NCI-H2029 (cell line): ENCODE measurements around the gene ABHD16A.

Source experiments
- DNase-seq: peaks from one replicate; lab custom pipeline; 2025; lab: John Stamatoyannopoulos, UW

ABHD16A gene

GRCh38 chr6:31639449-31639861 is 63.7 kb downstream of the ABHD16A start:
- no peak for DNase-seq

- DNase-seq: no peak
These were observed 64.1 kb downstream of the ABHD16A start for GRCh38 chr6:31639043-31639442.
